ENCODE results near the gene POTEH.
"Not testable (repeated sequence)": the region's sequence is repeated elsewhere in the genome, so short reads cannot be mapped to it uniquely, and the experiment has no call there.

Gene POTEH

GRCh38 chr22:15689749-15690125 is at the start of gene POTEH:
Gene POTEH, plus strand, starts transcription at chr22:15690026. Its CDS starts 52 bp downstream, at chr22:15690078.
- not testable (repeated sequence) for DNase-seq

DNA sequence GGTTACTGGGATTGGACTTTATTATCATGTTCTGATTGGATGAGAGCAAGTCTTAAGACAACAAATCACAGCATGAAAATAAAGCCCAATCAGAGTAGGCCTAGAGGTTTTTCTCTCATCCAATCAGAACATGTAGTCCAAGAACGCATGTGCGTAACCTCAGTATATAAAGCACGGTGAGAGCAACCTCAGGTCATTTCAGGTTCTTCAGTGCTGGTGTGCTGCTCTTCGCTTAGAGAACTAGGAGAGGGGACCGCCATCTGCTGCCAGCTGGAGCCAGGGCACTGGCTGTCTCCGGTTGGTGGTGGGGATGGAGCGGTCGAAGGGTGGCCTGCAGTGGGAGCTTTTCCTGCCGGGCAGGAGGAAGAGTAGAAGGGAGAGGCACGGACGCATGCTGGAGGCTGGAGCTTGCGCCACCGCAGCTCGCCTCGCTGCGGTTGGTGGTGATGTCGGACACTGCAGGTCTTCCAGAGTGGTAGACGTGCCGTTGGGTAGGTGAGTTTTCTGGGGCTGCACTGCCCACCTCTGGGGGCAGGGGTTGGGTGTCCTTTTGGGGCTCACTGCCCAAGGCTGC is 47.5 kb upstream of the POTEH start:
- DNase-seq, result not testable (repeated sequence)

DNA sequence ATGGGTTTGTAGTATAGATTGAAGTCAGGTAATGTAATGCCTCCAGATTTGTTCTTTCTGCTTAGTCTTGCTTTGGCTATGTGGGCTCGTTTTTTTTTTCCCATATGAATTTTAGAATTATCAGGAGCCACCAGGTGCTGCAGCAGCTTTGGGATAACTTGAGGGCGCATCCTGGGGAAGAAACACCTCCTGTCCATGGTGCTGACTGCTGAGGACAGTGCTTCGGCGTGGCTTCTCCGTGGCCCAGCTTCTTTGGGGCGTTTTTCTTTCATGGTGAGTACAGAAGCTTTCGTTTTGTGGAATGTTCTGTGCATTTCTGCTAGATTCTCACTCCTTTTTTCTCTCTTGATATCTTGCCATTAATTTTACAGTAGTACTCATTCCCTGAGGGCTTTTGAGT is 37.9 kb upstream of the POTEH start:
- not testable (repeated sequence) for DNase-seq

DNA sequence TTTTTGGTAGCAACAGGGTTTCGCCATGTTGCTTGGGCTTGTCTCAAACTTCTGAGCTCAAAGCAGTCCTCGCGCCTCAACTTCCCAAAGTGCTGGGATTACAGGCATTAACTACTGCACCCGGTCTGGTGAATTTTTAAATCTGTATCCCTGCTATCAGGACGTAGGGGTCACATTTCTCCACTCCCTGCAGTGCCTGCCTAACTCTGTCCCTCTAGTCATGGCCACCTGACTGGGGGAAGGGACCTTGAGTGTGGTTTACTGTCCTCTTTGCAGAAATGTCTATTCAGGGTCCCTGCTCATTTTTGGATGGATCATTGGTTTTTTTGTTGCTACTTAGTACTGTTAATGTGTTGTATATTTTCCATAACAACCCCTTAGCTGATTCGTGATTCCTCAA is 37.1 kb upstream of the POTEH start:
- DNase-seq, result not testable (repeated sequence)

DNA sequence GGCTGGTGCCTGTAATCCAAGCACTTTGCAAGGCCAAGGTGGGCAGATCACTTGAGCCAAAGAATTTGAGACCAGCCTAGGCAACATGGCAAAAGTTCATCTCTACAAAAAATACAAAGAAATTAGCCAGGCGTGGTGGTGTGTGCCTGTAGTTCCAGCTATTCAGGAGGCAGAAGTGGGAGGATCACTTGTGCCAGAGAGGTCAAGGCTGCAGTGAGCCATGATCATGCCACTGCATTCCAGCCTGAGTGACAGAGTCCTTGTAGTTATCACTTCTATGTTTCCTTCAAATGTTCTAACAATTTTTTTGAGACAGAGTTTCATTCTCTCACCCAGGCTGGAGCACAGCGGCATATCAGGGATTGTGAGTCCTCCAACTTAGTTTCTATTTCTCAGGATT is 36.6 kb upstream of the POTEH start:
- DNase-seq, result not testable (repeated sequence)

- DNase-seq, result not testable (repeated sequence)
These were observed 28.7 kb upstream of the POTEH start for GRCh38 chr22:15661102-15661501.

DNA sequence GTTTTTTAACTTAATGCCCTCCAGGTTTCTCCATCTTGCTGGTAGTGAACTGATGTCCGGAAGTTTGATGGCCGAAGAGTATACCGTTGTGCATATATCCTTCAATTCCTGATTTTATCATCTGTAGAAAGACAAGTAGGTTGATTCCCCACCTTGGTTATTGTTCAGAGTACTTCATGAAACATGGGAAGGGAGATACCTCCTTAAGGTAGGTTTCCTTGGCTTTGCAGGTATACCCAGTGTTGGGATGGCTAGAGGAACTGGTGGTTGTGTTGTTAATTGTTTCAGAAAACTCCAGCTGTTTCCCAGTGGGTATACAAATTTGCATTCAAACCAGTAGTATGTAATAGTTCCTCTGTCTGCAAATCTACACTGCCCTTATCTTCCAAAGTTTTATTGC is 25.1 kb upstream of the POTEH start:
- not testable (repeated sequence) for DNase-seq

GRCh38 chr22:15665478-15665877 is 24.3 kb upstream of the POTEH start:
- DNase-seq, result not testable (repeated sequence)

DNA sequence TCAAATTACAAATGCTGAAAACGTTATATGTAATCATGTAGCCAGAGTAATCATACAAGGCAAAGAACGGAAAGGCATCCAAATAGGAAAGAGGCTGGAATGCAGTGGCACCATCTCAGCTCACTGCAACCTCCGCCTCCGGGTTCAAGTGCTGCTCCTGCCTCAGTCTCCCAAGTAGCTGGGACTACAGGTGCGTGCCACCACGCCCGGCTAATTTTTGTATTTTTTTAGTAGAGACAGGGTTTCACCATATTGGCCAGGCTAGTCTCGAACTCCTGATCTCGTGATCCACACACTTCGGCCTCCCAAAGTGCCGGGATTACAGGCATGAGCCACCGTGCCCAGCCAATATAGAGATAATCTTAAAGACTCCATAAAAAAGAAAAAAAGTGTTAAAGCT is 20.4 kb upstream of the POTEH start:
- not testable (repeated sequence) for DNase-seq

GRCh38 chr22:15679702-15680101 is 10.1 kb upstream of the POTEH start:
- DNase-seq, result peak in 1 of 2 experiments; percentile 4

- not testable (repeated sequence) for DNase-seq
These were observed 5.7 kb upstream of the POTEH start for GRCh38 chr22:15684115-15684514.

DNA sequence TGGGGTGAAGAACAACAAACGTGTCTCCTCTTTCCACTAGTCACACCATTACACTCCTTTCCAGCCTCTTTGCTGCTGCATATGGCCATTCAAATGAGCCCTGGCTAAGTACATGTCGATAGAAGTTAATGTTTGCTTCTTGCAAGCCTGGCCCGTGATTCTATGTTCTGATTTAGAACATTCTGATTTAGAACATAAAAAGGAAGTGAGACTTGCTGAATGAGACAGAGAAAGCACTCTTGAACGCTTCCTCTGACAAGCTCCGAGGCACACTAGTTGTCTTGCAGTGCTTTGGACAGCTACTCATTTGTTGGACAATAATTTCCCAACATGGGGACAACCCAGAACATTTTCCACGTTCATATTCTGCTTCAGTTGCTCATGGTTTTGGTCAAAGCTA is 5.1 kb upstream of the POTEH start:
- not testable (repeated sequence) for DNase-seq

DNA sequence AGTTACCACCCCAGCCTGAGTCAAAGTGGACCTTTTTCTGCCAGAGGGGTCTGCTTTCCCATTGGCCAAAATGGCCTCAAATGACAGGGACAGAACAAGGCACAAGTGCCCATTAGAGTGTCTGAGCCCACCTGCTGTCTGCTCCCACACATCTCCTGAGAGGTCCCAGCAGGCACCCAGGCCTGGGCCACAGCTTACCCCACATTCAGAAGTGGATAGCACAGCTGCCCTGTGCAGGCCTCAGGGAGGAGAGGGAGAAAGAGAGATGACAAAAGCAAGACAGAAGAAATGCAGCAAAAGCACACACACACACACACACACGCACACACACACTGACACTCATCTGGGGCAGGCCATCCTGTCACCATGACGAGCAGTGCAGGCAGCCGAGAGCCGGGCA is 4.2 kb upstream of the POTEH start:
- not testable (repeated sequence) for DNase-seq

DNA sequence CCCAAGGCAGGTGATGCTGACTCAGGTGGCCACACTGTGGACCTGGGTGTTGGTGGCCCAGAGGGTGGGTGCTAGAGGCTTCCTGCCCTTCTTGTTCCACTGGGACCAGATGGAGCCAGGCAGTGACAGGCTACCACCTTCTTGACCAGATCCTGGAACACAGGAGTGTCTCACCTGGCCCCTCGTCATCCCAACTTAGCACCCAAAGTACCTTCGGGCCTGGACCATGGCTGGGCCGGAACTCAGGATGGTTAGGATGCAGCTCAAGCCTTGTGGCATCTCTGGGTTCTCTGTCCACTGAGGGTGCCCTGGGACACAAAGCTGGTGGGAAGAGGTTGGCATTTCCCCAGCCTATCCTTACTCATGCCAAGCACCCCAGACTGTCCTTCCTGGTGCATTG is 2.7 kb upstream of the POTEH start:
- DNase-seq, result not testable (repeated sequence)

DNA sequence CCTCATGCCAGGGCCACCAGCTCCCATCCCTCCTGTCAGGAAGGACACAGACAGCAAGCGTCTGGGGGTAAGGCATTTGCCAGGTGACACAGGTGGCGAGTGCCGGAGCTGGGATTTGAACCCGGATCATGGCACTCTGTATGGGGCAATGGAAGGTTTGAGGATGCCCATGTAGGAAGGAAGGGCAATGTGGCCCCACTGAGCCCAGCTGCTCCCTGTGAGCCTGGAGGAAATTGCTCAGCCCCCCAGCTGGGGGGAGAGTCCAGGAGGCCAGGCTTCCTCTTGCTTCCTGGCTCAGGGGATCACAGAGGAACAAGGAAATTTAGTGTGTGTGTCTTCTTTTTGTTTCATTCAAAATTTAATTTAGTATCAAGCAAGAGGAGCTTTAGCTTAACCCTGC is 2.1 kb upstream of the POTEH start:
- not testable (repeated sequence) for DNase-seq

DNA sequence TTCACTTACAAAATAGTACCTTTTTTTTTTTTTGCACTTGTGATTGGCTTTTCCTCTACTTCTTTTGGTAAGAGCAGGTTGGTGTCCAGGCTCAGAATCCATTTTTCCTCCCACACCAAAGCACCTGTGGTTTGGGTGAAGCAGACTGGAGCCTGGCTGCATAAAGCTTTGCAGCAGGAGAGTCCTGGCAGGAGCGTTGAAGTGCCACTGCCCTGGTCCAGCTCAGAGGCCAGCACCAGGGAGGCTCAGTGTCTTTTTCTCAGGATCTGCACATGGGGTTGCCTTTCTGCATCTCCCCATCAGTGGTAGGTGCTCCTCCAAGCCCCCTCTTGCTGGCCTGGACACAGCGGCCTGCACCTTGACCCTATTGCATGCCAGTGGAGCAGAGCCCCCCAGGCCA is 1.7 kb upstream of the POTEH start:
- DNase-seq, result not testable (repeated sequence)

DNA sequence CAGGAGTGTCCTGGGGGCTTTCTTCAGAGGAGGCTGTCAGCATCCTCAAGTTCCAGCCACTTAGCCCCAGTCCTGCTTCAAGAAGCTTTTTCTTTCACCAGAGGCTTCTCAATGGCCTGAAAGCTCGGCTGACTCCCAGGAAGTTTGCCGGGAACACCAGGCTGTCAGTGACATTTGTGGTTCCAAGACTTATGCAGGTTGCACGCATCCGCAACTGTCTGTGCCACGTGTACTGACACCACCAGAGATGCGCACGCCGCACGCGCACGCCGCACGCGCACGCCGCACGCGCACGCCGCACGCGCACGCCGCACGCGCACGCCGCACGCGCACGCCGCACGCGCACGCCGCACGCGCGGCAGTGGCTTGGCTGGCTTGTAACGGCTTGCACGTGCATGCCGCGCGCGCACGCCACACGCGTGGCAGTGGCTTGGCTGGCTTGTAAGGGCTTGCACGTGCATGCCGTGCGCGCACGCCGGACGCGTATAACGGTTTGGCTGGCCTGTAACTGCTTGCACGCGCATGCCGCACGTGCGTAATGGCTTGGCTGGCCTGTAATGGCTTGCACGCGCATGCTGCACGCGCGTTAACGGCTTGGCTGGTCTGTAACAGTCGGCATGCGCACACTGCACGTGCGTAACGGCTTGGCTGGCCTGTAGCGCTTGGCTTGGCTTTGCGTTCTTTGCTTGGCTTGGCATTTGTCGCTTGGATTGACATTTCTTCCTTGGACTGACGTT is 646 bp upstream of the POTEH start:
- not testable (repeated sequence) for DNase-seq

DNA sequence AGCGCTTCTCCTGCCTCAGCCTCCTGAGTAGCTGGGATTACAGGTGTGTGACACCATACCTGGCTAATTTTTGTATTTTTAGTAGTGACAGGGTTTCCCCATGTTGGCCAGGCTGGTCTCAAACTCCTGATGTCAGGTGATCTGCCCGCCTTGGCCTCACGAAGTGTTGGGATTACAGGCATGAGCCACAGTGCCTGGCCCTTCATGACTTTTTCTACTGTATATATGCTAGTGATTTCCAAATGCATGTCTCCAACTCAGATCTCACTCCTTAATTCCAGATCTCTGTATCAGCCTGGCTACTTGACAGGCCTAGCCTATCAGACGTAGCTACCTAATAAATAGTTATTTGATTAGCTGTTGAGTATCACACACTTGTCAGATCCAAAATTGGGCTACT is 23.8 kb downstream of the POTEH start:
- not testable (repeated sequence) for DNase-seq

- not testable (repeated sequence) for DNase-seq
These were observed 24.3 kb downstream of the POTEH start for GRCh38 chr22:15714125-15714524.

GRCh38 chr22:15721884-15722283 is 32.1 kb downstream of the POTEH start:
- DNase-seq, result not testable (repeated sequence)

DNA sequence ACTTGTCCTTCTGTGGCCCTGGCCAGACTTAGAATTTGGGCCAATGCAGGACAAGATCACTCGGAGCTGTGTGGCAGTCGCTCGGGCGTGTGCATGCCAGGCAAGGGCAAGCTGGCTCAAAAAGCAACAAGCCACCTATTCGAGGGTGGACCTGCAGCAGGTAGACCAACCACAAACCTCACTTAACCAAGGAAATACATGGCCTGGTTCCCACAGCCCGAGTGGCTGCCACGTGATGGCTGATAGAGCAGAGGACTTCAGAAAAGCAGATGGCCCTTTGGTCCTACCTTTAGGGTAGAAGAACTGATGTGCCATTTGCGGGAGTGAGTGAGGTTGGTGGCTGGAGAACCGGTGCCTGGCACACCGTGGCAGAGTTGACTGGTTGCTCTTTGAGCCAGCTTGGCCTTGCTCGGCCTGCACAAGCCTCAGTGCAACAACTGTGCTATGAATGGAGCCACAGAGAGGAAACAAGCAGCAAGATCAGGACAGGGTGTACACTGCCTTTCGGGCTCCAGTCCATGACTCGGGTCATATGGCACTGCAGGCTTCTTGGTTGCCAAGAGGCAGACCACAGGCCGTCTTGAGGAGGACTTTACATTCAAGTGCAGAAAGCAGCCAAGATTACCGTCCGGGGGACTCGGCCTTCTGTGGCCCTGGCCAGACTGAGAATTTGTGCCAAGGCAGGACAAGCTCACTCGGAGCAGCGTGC is 39.5 kb downstream of the POTEH start:
- DNase-seq, result not testable (repeated sequence)

GRCh38 chr22:15731023-15731422 is 41.2 kb downstream of the POTEH start:
- not testable (repeated sequence) for DNase-seq

GRCh38 chr22:15734411-15734810 is 44.6 kb downstream of the POTEH start:
- not testable (repeated sequence) for DNase-seq
